Measurements from ENCODE around the gene CNTNAP2. TPM values are rescaled to one million over a fixed set of nuclear protein-coding genes. Genes with fewer than 3 reads are reported as not detected.

The CNTNAP2 gene
- total and polyA plus RNA-seq, 2 of the 8 experiments (the other 6 are each of a cell fraction or from before 2014, with no cell fraction given): 27.9 to 71.0 TPM

DNA sequence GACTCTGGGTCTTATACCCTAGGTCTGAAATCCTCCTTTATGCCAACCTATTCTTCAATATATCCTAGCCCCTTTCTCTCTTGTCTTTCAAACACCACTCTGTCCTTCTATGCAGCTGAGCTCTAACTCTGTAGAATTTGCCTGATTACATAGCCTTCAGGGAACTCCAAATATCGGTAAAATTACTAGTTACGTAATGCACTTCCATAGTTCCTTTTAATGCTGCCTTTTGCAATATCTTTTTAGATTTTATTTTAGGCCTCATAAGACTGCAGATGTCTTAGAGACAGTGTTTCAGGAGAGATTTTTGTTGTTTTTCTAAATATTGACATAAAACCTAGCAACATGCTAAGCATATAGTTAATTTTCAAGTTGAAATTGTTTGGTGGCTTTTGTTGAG lies 924.8 kb downstream of the CNTNAP2 start:
- Histone ChIP-seq H2BK20ac (ENCODE audit: low read length) (no peak overlapping the region), H3K27me3 (replicated peaks in 1 of 4; ENCODE audit: control insufficient read depth in 3 of 4, extremely low read depth in 1 of 4, insufficient read depth in 3 of 4, low read length in 3 of 4) (no peaks in the 10 kb centered on the region), H2AK5ac (ENCODE audit: low read depth, low read length) (no peak overlapping the region), H2BK120ac (replicated peaks; ENCODE audit: low read depth, low read length) (no peak overlapping the region), H3K4me1 (replicated peaks in 1 of 4; ENCODE audit: control insufficient read depth in 3 of 4, insufficient read depth in 4 of 4, low read length in 3 of 4) (no peaks in the 10 kb centered on the region), H3K79me2 (ENCODE audit: control insufficient read depth in 1 of 2, insufficient read depth in 2 of 2, low read length in 2 of 2) (no peaks in the 10 kb centered on the region), H3K27ac (ENCODE audit: low read depth, low read length) (no peak overlapping the region), H3K23me2 (ENCODE audit: low read depth, low read length) (no peaks in the 10 kb centered on the region), H4K20me1 (replicated peaks in 1 of 2; ENCODE audit: control insufficient read depth in 1 of 2, insufficient read depth in 2 of 2, low read length in 2 of 2) (no peaks in the 10 kb centered on the region), H3K14ac (ENCODE audit: insufficient read length) (no peak overlapping the region), H2BK5ac (ENCODE audit: low read depth, low read length) (no peak overlapping the region), H3K23ac (ENCODE audit: insufficient read length) (no peak overlapping the region), H4K5ac (ENCODE audit: insufficient read length, low read depth, low read length) (no peak overlapping the region), H2BK15ac (ENCODE audit: low read length) (no peak overlapping the region), H3K9ac (replicated peaks in 1 of 4; ENCODE audit: extremely low read depth in 1 of 4, low read depth in 3 of 4, low read length in 3 of 4) (no peak overlapping the region), H2BK12ac (ENCODE audit: low read depth, low read length) (no peak overlapping the region), H4K91ac (replicated peaks; ENCODE audit: insufficient read length, low read length) (no peak overlapping the region), H3K18ac (ENCODE audit: extremely low read depth, low read length) (no peak overlapping the region), H3K79me1 (ENCODE audit: low read depth, low read length) (no peaks in the 10 kb centered on the region), H3K56ac (replicated peaks; ENCODE audit: insufficient read length, low read depth, low read length) (no peak overlapping the region), H2AFZ (ENCODE audit: low read length) (no peak overlapping the region), H3K4ac (replicated peaks; ENCODE audit: insufficient read length, low read depth, low read length) (no peak overlapping the region), H3K9me3 (ENCODE audit: insufficient read depth in 2 of 2, low read depth in 1 of 2, low read length in 1 of 2) (no peaks in the 10 kb centered on the region), H3K36me3 (ENCODE audit: control insufficient read depth in 2 of 4, insufficient read depth in 4 of 4, low read length in 3 of 4) (no peaks in the 10 kb centered on the region), H3K4me2 (ENCODE audit: insufficient read depth in 1 of 2, low read depth in 2 of 2, low read length in 2 of 2) (no peak overlapping the region), H3K4me3 (ENCODE audit: extremely low read depth in 1 of 4, insufficient read depth in 2 of 4, low read depth in 3 of 4, low read length in 4 of 4) (no peak overlapping the region), H4K8ac (ENCODE audit: extremely low read depth, insufficient read depth, low read length) (no peak overlapping the region)
- ChIA-PET CTCF (ENCODE audit: partially characterized antibody) (no interaction called here), POLR2A (ENCODE audit: partially characterized antibody) (no interaction called here)
- DNase-seq (ENCODE audit: low read depth in 1 of 2, low spot score in 2 of 2) (no peak), FAIRE-seq (no peak)
- 97% methylated on average over 2 of the region's 2 CpGs; no CpG with 5 or more reads in 1 of the 2 experiments for WGBS, 2 experiments (ENCODE audit: extremely low coverage in 1 of 2, insufficient coverage in 1 of 2, insufficient read length in 1 of 2, insufficient replicate concordance in 2 of 2, low coverage in 1 of 2, low lambda C conversion rate in 2 of 2, missing lambda C conversion rate in 1 of 2)
- TF ChIP-seq PHF8 (conservative IDR thresholded peaks at IDR 0.05; ENCODE audit: low read depth, low read length): no peak
- no peak for TF ChIP-seq CREB1 (IDR thresholded peaks at IDR 0.05)
- TF ChIP-seq, protein P1, sequence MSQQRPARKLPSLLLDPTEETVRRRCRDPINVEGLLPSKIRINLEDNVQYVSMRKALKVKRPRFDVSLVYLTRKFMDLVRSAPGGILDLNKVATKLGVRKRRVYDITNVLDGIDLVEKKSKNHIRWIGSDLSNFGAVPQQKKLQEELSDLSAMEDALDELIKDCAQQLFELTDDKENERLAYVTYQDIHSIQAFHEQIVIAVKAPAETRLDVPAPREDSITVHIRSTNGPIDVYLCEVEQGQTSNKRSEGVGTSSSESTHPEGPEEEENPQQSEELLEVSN (IDR thresholded peaks at IDR 0.05): no peak
- no peak for TF ChIP-seq RNF2 (IDR thresholded peaks at IDR 0.05; ENCODE audit: borderline replicate concordance, low read depth, low read length, missing control alignments, poor library complexity, severe bottlenecking)
- no peak for TF ChIP-seq GTF2F1 (IDR thresholded peaks at IDR 0.05; ENCODE audit: borderline replicate concordance, low read depth, low read length)
- no peak for TF ChIP-seq SIX5 (IDR thresholded peaks at IDR 0.05; ENCODE audit: low read depth, low read length)
- TF ChIP-seq CHD1 (IDR thresholded peaks at IDR 0.05; ENCODE audit: low read depth, low read length): no peak
- TF ChIP-seq SRF (IDR thresholded peaks at IDR 0.05; ENCODE audit: low read depth, low read length): no peak
- no peak for TF ChIP-seq SIRT6 (IDR thresholded peaks at IDR 0.05; ENCODE audit: low read length)
